COR-L47 (cell line): ENCODE measurements around the gene AQP5.
A peak's percentile ranks its signal among the peaks of the same experiment; 100 is the strongest.

ENCODE experiments used
- DNase-seq: peaks from one replicate; lab custom pipeline; 2025; lab: John Stamatoyannopoulos, UW

AQP5 gene

DNA sequence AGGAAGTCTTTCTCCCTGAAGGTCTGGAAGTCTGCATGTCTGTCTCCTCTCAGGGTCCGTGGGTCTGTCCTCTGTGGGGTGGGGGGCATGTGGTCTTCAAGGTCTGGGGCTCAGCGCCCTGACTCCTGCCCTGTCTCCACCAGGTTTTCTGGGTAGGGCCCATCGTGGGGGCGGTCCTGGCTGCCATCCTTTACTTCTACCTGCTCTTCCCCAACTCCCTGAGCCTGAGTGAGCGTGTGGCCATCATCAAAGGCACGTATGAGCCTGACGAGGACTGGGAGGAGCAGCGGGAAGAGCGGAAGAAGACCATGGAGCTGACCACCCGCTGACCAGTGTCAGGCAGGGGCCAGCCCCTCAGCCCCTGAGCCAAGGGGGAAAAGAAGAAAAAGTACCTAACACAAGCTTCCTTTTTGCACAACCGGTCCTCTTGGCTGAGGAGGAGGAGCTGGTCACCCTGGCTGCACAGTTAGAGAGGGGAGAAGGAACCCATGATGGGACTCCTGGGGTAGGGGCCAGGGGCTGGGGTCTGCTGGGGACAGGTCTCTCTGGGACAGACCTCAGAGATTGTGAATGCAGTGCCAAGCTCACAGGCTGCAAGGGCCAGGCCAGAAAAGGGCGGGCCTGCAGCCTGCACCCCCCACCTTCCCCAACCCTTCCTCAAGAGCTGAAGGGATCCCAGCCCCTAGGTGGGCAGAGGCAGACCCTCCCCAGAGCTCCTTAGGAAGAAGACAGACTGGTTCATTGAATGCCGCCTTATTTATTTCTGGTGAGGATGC, 3.4 kb downstream of the AQP5 start:
- DNase-seq: no peak

DNA sequence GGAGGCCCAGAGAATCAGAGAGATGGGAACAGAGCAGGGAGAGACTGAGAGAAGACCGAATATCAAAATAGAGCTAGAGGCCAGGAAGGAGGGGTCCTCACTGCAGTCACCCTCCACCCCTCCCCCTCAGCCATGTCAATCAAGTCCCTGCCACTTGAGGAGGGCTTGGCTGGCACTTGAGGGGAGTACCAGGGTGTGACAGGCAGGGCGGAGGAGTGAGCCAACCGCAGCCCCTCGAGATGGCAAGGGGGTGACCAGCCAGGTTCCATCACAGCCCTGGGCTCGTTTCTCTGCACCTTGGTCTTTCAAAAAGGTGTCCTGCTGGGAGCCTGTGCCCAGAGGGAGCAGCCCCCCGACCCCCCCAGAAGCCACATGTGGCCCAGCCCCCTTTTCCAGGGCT, 4.2 kb downstream of the AQP5 start:
- no peak for DNase-seq

DNA sequence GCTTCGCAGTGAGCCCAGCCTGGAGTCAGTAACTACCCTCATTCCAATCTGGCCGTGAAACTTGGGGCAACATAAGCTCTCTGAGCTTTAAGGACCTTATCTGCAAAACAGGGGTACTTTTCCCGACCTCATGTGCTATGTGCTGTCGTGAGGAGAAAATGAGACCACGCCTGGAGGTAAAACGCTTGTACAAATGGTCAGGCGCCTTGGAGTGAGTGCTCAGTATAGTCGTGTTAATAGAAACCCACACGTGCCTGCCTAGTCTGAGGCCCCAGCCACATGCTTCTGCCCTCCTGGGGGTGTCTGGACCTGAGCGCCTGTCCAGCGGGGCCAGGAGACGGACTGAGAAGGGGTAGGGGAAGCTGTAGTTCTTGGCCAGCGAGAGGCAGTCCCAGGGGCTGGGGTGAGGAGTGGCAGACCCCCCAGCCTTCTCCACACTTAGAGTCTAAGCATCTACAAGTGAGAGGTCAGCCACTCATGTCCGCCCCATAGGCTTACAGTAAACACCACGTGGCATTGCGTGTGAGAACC, 4.9 kb downstream of the AQP5 start:
- DNase-seq: no peak

DNA sequence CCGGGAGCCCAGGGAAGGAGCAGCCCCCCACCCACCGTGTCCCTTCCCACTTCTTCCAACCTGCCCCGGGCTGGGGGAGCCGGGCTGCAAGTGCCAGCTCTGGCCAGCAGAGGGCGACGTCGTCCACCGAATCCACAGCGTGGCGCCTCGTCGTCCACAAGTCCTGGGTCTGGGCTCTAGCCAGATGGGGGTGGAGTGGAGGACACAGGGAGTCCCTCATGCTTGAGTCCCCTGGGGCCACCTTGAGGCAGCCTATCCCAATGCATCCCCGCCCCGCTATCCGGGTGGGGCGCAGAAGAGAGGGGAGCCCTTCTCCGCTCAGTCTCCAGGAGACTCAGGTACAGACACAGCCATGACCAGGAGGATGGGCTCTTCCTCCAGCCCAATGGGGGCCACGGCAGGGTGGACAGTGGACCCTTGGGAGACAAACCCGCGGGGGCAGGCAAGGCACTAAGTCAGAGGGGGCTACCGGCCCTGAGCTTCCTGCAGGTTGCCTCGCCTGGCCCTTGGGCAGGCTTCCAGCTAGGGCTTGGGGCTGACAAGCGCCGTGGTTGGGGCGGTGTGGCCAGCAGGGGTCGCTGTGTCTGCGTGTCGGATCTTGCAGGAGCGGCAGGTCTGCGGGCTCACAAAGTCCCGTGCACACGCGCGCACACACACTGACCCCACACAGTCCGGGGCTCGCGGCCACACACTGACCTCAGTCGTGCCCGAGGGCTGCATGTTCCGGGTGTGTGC, 5.5 kb downstream of the AQP5 start:
- peak; percentile 85 for DNase-seq

DNA sequence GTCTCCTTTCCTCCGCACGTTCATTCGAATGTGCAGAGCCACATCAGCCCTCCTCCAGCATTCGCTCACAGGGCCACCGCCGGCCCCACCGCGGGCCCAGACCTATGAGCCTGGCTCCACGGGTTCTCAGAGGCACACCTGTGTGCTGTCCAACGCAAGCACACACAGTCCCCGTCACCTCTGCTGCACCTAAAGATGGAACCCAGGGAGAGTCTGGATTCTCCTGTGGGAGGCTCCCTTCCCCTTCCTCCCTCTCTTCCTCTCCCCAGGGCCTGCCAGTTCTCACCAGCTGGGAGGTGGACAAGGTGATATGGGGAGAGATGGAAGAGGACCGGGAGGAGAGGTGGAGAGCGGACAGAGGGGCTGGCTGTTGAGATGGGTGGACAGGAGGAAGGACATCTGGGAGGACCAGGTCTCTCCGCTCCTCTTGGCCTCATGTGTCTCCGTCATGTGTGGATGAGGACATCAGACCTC, 6.1 kb downstream of the AQP5 start:
- no peak for DNase-seq

DNA sequence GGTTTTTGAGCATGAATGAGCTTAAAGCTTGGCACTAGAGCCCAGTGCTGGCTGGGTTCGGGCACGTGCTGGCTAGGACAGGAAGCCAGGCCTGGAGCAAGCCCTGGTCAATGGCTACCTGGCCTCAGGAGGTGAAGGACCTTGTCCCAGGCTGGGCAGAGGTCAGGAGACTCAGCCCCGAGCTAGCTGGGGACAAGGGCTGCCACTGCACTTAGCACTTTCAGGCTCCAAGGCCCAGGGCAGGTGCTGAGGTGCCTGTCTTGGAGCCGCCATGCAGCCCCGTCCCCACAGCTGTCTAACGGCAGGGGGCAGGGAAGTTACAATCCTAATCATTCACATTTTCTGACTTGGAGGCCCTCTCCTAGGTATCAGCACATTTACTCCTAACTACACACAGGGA, 6.8 kb downstream of the AQP5 start:
- DNase-seq: no peak

DNA sequence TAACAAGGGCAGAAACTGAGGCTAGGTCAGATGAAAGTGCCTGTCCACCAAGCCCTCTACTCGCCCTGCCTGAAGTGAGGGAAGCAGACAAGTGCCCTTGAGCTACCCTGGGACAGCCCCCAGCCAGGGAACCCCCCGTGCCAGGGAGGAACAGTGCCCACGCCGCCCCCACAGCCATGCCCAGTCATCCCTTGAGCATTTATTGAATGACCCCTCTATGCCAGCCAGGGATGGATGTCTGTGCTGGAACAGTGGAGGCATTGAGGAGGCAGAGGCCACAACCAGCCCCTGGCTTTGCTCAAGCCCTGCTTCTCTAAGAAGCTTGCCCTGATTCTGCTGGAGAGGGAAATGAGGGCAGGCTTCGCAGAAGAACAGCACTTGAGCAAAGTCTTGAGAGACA, 7.4 kb downstream of the AQP5 start:
- no peak for DNase-seq

DNA sequence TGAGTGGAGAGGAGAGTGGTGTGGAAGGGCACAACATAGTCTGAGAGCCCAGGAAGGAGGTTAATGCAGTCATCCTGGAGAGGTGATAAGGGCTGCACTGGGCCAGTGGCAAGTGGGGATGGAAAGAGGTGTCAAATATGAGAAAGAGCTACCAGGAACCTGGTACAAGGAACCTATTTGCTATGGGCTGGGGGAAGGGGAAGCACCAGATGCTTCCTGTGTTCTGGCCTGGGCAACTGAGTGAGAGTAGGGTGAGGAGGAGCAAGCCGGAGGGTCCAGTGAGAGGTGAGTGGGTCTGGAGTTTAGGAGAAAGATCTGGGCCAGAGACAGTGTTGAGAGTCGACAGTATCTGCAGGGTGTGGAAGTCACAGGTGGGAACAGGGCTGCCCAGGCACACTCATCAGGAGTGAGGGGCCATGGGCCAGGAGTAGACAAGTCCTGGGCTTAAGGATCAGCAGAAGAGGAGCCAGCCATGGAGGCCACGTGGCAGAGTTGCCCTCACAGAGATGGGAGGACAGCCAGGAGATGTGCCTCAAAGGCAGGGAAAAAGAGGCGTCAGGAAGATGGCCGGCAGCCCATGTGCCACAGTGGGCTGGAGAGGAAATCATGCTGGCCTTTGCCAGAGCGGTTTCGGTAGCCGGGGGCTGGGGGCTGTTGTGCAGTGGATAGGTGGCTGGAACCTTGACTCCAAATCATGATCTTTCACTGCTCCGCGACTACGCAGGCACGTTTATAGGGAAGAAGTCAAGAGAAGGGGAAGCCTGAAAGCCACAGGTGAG, 8.2 kb downstream of the AQP5 start:
- no peak for DNase-seq

DNA sequence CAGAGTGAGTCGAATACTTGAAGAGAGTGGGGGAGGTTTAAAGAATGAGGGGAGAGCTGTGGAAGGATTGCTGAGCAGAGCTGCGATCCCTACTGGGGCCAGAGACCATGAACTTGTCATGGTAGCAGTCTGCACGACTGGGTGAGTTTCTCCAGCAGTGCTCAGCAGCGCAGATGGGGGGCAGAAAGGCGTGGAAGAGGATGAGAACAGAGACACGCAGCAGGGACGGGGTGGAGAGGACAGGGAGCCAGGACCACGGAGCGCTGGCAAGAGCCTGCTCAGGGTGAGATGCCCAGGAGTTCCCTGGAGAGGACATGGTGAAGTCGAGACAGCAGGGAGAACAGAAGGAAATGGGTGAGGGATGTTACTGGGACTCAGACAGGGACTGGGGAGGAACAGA, 9.0 kb downstream of the AQP5 start:
- DNase-seq: no peak

DNA sequence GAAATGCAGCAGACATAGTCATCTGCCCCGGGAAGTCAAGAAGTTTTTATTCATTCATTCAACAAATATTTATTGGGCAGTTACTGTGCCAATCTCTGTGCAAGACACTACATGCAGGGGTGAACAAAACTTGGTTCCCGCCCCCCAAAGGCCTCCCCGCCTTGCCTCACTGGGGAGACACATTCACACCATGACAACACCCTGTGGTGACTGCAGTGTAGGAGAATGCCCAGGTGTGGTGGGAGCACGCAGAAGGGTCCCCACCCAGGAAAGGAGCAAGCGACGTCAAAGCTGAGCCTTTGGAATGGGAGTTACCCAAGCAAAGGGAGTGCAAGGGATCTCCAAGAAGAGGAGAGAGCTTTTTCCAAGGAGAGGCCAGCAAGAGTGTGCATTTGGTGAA, 9.5 kb downstream of the AQP5 start:
- DNase-seq: no peak

DNA sequence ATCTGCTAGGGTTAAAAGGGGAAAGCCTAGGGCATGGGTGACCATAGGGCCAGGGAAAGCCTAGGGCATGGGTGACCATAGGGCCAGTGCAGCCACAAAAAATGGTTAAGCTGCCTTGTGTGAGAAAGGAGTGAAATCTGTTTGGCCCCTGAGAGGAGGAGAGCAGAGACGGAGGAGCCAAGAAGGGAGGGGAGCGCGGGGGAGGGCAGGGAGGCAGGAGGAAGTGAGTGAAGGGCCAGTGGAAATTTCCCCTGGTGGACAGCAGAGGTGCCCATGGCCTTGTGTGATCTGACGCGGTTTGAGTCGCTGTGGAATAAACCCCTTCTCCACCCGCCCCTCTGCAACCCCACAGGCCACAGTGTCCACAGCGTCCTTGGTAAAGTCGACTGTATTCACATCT, 10.5 kb downstream of the AQP5 start:
- DNase-seq: no peak

DNA sequence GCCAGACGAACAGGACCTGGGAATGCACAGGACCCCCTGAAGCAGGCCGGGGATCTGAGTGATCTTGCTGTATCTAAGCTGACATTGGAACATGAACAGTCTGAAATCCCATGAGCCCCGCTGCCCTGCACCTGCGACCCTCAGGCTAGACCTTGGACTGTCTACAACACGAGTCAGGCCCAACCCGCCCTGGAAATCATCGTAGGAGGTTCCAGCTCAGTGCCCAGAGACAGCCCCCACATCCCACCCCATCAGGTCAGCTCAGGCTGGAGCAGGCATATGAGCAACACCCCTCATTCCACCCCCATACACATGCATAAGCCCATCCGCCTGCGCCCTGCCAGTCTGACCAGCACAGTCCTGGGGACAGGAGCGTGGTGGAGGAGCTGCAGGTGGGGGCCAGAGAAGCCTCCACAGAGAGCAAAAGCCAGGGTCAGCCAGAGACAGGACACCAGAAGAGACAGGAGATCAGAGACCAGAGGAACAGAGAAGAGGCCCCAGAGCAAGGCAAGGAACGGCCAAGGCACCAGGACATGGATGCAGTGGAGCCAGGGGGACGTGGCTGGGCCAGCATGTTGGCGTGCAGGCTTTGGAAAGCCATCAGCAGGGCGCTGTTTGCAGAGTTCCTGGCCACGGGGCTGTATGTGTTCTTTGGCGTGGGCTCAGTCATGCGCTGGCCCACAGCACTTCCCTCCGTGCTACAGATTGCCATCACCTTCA, 11.1 kb downstream of the AQP5 start, which contains the start of gene AQP6:
TSS of gene AQP6 (plus strand) at position 307 of the 720 bp plus-strand sequence. CDS start at position 534, 227 bp downstream.
- no peak for DNase-seq

DNA sequence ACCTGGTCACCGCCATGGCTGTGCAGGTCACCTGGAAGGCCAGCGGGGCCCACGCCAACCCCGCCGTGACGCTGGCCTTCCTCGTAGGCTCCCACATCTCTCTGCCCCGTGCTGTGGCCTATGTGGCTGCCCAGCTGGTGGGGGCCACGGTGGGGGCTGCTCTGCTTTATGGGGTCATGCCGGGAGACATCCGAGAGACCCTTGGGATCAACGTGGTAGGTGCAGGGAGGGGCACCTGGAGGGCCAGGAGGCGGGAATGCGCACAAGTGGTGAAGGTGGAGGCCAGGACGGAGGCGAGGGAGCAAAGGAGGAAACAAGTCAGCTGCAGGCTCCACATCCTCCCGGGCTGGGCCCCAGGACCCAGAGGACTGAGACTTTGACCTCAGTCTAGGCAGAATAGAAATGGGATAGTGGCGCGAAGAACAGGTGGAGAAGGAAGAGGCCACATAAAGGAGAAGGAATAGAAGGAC, 11.7 kb downstream of the AQP5 start:
- DNase-seq: no peak

DNA sequence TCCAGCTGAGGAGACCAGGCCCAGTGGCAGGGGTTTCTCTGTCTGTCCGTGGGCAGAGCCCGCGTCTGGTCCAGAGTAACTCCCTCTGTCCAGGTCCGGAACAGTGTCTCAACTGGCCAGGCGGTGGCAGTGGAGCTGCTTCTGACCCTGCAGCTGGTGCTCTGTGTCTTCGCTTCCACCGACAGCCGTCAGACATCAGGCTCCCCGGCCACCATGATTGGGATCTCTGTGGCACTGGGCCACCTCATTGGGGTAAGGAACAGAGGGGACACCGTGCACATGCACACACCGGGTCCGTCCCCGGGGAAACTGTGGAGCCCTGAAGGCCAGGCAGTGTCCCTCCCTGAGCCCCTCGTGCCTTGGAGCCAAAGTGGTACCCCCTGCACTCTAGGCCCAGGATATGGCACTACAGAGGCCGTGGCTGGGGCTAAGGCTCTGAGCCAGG, 12.6 kb downstream of the AQP5 start:
- DNase-seq: no peak

DNA sequence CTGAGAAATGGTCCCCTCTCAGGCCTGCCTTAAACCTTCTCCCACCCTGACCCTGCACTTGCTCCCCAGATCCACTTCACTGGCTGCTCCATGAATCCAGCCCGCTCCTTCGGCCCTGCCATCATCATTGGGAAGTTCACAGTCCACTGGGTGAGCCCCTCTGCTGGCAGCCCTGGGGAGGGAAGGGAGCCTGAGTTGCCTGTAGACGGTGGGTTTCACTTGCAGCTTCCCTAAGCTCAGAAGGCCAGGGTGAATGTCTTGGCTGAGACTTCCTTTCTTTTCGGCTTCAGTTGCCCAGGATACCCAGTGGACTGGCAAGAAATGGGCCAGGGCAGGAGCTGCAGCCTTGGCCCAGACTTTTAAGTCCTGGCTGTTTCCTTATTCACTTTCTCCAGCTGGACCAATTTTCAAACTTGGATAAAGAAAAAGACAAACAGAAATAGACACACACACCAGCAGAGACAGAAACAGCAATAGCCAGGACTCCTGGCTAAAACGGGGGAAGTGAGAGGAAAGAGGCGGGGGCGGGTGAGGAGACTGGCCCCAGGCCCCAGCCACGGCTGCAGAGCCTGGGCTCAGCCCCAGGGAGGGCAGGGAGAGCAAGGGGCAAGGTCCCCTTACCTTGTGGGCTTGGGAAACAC, 13.1 kb downstream of the AQP5 start:
- no peak for DNase-seq

DNA sequence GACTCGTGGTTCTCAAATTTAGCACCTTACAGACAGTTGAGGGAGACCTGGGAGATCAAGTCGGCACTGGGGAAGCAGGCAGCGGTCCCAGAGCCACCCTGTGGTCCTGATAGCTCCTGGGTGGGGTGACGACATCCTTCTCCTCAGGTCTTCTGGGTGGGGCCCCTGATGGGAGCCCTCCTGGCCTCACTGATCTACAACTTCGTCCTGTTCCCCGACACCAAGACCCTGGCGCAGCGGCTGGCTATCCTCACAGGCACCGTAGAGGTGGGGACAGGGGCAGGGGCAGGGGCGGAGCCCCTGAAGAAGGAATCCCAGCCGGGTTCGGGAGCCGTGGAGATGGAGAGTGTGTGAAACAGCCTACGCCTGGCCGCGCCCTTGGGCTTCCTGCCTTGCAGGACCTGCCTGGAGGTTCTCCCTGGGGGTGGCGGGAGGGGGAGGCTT, 13.7 kb downstream of the AQP5 start:
- DNase-seq: no peak

DNA sequence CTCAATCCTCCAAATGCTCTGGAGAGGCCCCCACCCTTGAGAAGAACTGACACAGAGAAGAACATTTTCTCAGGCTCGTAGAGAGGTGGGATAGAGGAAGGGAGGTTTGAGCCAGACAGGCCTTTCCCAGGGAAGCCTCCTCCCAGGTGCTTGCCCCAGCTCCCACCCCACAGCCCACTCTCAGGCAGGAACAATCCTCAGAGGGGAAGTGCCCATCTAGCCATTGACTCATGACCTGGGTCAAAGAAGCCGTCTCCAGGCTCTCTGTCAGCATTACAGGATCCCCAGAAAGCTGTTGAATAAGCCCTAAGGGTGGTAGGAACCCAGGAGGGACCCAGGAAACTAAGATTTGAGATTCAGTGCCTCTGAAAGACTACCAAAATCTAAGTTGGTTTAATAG, 14.9 kb downstream of the AQP5 start:
- no peak for DNase-seq

DNA sequence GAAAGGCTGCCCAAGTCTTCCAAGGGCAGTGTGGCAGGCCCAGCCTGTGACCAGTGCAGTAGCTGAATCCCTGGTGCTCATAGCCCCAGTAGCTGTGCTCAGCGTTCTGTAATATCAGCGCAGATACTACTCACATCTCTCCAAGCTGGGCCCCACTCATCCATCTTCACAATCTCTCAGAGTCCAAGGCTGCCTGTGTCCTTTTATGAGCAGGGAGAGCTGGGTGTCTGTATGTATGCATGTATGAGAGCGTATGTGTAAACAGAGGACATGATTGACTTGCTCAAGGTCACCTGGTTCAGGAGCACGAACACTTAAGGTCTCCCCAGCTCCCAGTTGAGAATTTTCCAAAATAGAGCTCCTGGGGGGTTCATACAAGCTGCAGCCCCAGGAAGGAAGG, 16.5 kb downstream of the AQP5 start:
- no peak for DNase-seq

DNA sequence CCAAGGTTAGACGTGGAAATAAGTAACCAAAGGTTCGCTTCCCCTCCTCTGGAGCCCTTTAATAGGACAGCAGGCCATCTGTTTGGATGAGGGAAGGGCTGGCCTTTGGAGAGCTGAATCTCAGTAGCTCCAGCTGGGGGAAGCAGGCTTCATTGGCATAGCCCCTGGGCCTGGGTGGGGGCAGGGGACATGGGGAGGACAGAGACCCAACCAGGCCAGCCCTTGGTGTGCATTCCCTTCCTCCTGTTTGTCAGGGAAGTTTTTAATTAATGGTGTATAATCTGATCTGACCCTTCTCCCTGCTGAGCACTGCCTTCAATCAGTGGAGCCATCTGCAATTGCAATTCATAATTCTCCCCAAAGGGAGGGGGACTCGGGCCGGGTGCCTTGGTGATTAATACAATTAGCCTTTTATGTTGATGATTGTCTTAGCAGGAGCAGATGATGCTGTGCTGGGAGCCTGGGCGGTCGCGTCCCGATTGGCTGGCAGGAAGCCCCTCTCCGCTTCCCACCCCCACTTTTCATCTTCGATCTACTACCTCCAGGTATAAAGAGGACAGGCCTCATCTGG, 17.4 kb downstream of the AQP5 start:
- DNase-seq: no peak

DNA sequence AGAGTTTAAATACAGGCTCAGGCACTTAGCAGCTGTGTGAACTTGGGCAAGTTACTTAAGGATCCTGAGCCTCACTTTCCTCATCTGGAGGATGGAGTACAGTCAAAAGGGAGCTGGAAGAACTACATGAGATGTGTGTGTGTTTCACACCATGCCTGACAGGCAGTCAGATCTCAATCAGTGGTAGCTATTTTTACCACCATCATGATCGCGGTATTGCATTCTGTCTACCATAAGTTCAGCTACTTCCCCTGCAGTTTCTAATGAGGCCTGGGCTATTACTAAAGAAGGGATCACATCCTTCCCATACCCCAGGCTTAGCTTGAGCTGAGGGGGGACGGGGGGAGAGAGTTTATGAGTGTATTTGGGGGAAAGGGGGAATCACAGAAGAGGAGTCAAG, 18.1 kb downstream of the AQP5 start:
- no peak for DNase-seq
